ENCODE results near the gene MCU. TPM values are rescaled to one million over a fixed set of nuclear protein-coding genes. Genes with fewer than 3 reads are reported as not detected.
A peak's percentile ranks its signal among the peaks of the same experiment; 100 is the strongest.

MCU gene
- total RNA-seq, 4 donors from 2014 or later, result 14.9 to 20.6 (median 19.5) TPM

GRCh38 chr10:72792288-72792687 is 100.3 kb downstream of the MCU start:
- peak overlapping the region in 3 of 4 donors; percentile 0 to 28 (median 22) for H3K27ac ChIP-seq (replicated peaks in 1 of 4)
- intact Hi-C loops (cut with DNase I), result no loop called here
- TF ChIP-seq EP300 (IDR thresholded peaks at IDR 0.05), result no peak
- TF ChIP-seq POLR2AphosphoS5 (IDR thresholded peaks at IDR 0.05), result no peak
- TF ChIP-seq POLR2A (IDR thresholded peaks at IDR 0.05; ENCODE audit: low read depth), result no peak
- no peak for TF ChIP-seq CTCF (IDR thresholded peaks at IDR 0.05)
- no peak overlapping the region for H3K4me3 ChIP-seq
- H3K36me3 ChIP-seq, result no peaks in the 10 kb centered on the region
- 76% methylated on average over 3 of the region's 3 CpGs for WGBS
- H3K27me3 ChIP-seq, result no peaks in the 10 kb centered on the region
- no peak for DNase-seq (ENCODE audit: extremely low spot score)
- peaks cover 10 to 29% (median 19%) of the 10 kb centered on the region in 4 donors for H3K4me1 ChIP-seq
- no peaks in the 10 kb centered on the region for H3K9me3 ChIP-seq

GRCh38 chr10:72793752-72794151 is 101.8 kb downstream of the MCU start:
- DNase-seq (ENCODE audit: extremely low spot score), result no peak
- Histone ChIP-seq H3K36me3 (no peaks in the 10 kb centered on the region), H3K4me1 (peaks cover 10 to 29% (median 19%) of the 10 kb centered on the region in 4 donors), H3K27ac (replicated peaks in 1 of 4) (no peak overlapping the region), H3K27me3 (no peaks in the 10 kb centered on the region), H3K4me3 (no peak overlapping the region), H3K9me3 (no peaks in the 10 kb centered on the region)
- TF ChIP-seq POLR2AphosphoS5 (IDR thresholded peaks at IDR 0.05) (no peak), CTCF (IDR thresholded peaks at IDR 0.05) (no peak), POLR2A (IDR thresholded peaks at IDR 0.05; ENCODE audit: low read depth) (no peak), EP300 (IDR thresholded peaks at IDR 0.05) (no peak)
- WGBS, result 100% methylated on average over 1 of the region's 1 CpG
- intact Hi-C loops (cut with DNase I), result no loop called here

- Histone ChIP-seq H3K36me3 (no peaks in the 10 kb centered on the region), H3K27ac (replicated peaks in 1 of 4) (no peak overlapping the region), H3K27me3 (no peaks in the 10 kb centered on the region), H3K9me3 (no peaks in the 10 kb centered on the region), H3K4me1 (peaks cover 10 to 29% (median 19%) of the 10 kb centered on the region in 4 donors), H3K4me3 (no peak overlapping the region)
- intact Hi-C loops (cut with DNase I), result no loop called here
- WGBS, result 93% methylated on average over 2 of the region's 2 CpGs
- no peak for TF ChIP-seq EP300 (IDR thresholded peaks at IDR 0.05)
- TF ChIP-seq POLR2AphosphoS5 (IDR thresholded peaks at IDR 0.05), result no peak
- no peak for TF ChIP-seq CTCF (IDR thresholded peaks at IDR 0.05)
- TF ChIP-seq POLR2A (IDR thresholded peaks at IDR 0.05; ENCODE audit: low read depth), result no peak
- no peak for DNase-seq (ENCODE audit: extremely low spot score)
Measured at GRCh38 chr10:72794260-72794659, 102.3 kb downstream of the MCU start.

GRCh38 chr10:72796042-72796441 is 104.1 kb downstream of the MCU start:
- Histone ChIP-seq H3K27me3 (no peaks in the 10 kb centered on the region), H3K4me3 (no peak overlapping the region), H3K4me1 (peaks cover 3 to 12% (median 9%) of the 10 kb centered on the region in 4 donors), H3K36me3 (no peaks in the 10 kb centered on the region), H3K9me3 (no peaks in the 10 kb centered on the region), H3K27ac (replicated peaks in 1 of 4) (no peak overlapping the region)
- TF ChIP-seq POLR2A (IDR thresholded peaks at IDR 0.05; ENCODE audit: low read depth), result no peak
- TF ChIP-seq EP300 (IDR thresholded peaks at IDR 0.05), result no peak
- no peak for TF ChIP-seq CTCF (IDR thresholded peaks at IDR 0.05)
- no peak for TF ChIP-seq POLR2AphosphoS5 (IDR thresholded peaks at IDR 0.05)
- DNase-seq (ENCODE audit: extremely low spot score), result no peak
- intact Hi-C loops (cut with DNase I), result no loop called here
- WGBS, result 80% methylated on average over 3 of the region's 3 CpGs

- H3K27me3 ChIP-seq, result no peaks in the 10 kb centered on the region
- intact Hi-C loops (cut with DNase I), result no loop called here
- no peak overlapping the region for H3K4me3 ChIP-seq
- H3K27ac ChIP-seq (replicated peaks in 1 of 4), result no peak overlapping the region
- no peaks in the 10 kb centered on the region for H3K36me3 ChIP-seq
- peaks cover 0 to 10% (median 8%) of the 10 kb centered on the region in 4 donors for H3K4me1 ChIP-seq
- 97% methylated on average over 4 of the region's 4 CpGs for WGBS
- no peak for TF ChIP-seq POLR2A (IDR thresholded peaks at IDR 0.05; ENCODE audit: low read depth)
- TF ChIP-seq POLR2AphosphoS5 (IDR thresholded peaks at IDR 0.05), result no peak
- no peak for TF ChIP-seq EP300 (IDR thresholded peaks at IDR 0.05)
- TF ChIP-seq CTCF (IDR thresholded peaks at IDR 0.05), result no peak
- no peak for DNase-seq (ENCODE audit: extremely low spot score)
- no peaks in the 10 kb centered on the region for H3K9me3 ChIP-seq
Measured at GRCh38 chr10:72796538-72796937, 104.6 kb downstream of the MCU start.
